Ovary (tissue), 9 donors: ENCODE results near the gene KMT2D. TPM values are rescaled to one million over a fixed set of nuclear protein-coding genes. Genes with fewer than 3 reads are reported as not detected.

ENCODE experiments used
- DNase-seq, 5 donors: peaks; one replicate each; pipeline ENCODE4 v3.0.0-alpha.2; 2019 to 2020
- H3K27ac ChIP-seq, 2 donors: fragments of 200-600 bp; one replicate each; pipeline versions ENCODE4 v1.5.1 to v1.8.0; 2019 to 2022
- H3K27me3 ChIP-seq: fragments of 200-600 bp; one replicate; pipeline ENCODE4 v1.8.0; 2022
- H3K36me3 ChIP-seq: fragments of 200-600 bp; sonication (generic); one replicate; pipeline ENCODE4 v1.5.1; 2019
- H3K4me1 ChIP-seq: one replicate; pipeline ENCODE4 v1.8.1; 2013; ENCODE audit warnings: mild to moderate bottlenecking, moderate library complexity; ENCODE audit not compliant: insufficient read depth
- H3K4me3 ChIP-seq: fragments of 200-600 bp; sonication (generic); one replicate; pipeline ENCODE4 v1.5.1; 2017
- H3K9me3 ChIP-seq, 2 donors: fragments of 200-600 bp in 1 of 2; sonication (generic) in 1 of 2; one replicate each; pipeline versions ENCODE4 v1.5.1 to v1.8.1; 2013 to 2019; ENCODE audit warnings: mild to moderate bottlenecking in 1 of 2, moderate library complexity in 1 of 2
- CTCF ChIP-seq, 3 donors: fragments of 450-650 bp in 2 of 3; fragments of 200-600 bp in 1 of 3; IDR thresholded peaks; one replicate each; pipeline versions ENCODE4 v1.5.1 to v1.8.0; 2016 to 2022; ENCODE audit warnings: antibody characterized with exemption in 3 of 3, mild to moderate bottlenecking in 1 of 3
- EP300 ChIP-seq: sonication (generic); formaldehyde crosslinking; IDR thresholded peaks from one replicate; pipeline ENCODE4 v1.6.1; 2017; ENCODE audit warnings: antibody characterized with exemption
- POLR2A ChIP-seq: fragments of 450-650 bp; IDR thresholded peaks from one replicate; pipeline ENCODE4 v1.6.1; 2017; ENCODE audit warnings: antibody characterized with exemption, mild to moderate bottlenecking, moderate library complexity
- WGBS, 3 donors: extraction: QIAGEN DNeasy Blood & Tissue Kit in 1 of 3; methylation state at CpG; one replicate each; pipeline versions ENCODE4 v1.1.5 to v1.1.7; 2013 to 2017; 5-methylcytosine and 5-hydroxymethylcytosine counted together
- intact Hi-C, 4 donors: fragments of 100-400 bp; cut with DNase I; formaldehyde crosslinking; loops; one replicate each; pipeline versions ENCODE4 v1.11.0 to v1.15.1; 2022 to 2023
- polyA plus RNA-seq, 2 donors: library from polyadenylated mRNA; stranded (reverse); fragments of 200-250 nt in 1 of 2; fragments of 350-450 nt in 1 of 2; fragmentation: Illumina TruSeq in 1 of 2; extraction: RNeasy Lipid Tissue Mini Kit (QIAGEN cat#74804) in 1 of 2; gene quantifications; one replicate each; pipeline ENCODE4 v1.2.3, GENCODE V29; 2013 to 2014
- total RNA-seq, 7 donors: library from RNA; depleted of rRNA in 2 of 7; stranded (reverse); fragments of >200 nt in 2 of 7; fragmentation: NEBNext Ultra II Directional in 3 of 7; extraction: Animal tissue kit (Norgen Biotek cat#: 25700) in 3 of 7; gene quantifications; one replicate each; pipeline versions ENCODE4 v1.1.0 to v1.2.4, GENCODE V29; 2016 to 2023
- donor health status: DM: no; HTN: no; CAD: no; lungs with moderate emphysema.
- donor health status: DM: no; HTN: no; CAD: no.
- donor health status: Bipolar disorder and iron deficiency.
- donor health status: DM: yes; HTN: yes; CAD: no.
- donor health status: DM: no; HTN: no; CAD: no.
- donor health status: DM: yes; HTN: yes; CAD: no.

The KMT2D gene
- total and polyA plus RNA-seq, 9 donors, result 28.3 to 97.0 (median 77.8) TPM

GRCh38 chr12:49043241-49043640, 17.4 kb downstream of the KMT2D start:
- Histone ChIP-seq H3K27ac (no peak overlapping the region), H3K36me3 (no peaks in the 10 kb centered on the region), H3K27me3 (no peaks in the 10 kb centered on the region), H3K9me3 (no peaks in the 10 kb centered on the region), H3K4me3 (no peak overlapping the region), H3K4me1 (no peaks in the 10 kb centered on the region)
- intact Hi-C loops, result no loop called here
- TF ChIP-seq EP300 (no peak), POLR2A (no peak)
- 83 to 90% (median 85%) methylated on average over 4 of the region's 4 CpGs for WGBS, 3 donors
- no peak for DNase-seq

- WGBS, 3 donors, result 82 to 88% (median 85%) methylated on average over 18 of the region's 18 CpGs
- Histone ChIP-seq H3K36me3 (no peaks in the 10 kb centered on the region), H3K4me3 (no peak overlapping the region), H3K27ac (no peak overlapping the region), H3K27me3 (no peaks in the 10 kb centered on the region), H3K4me1 (no peaks in the 10 kb centered on the region), H3K9me3 (no peaks in the 10 kb centered on the region)
- peak in 1 of 5 donors; percentile 31 for DNase-seq
- intact Hi-C loops, result no loop called here
- TF ChIP-seq POLR2A, result no peak
- no peak for TF ChIP-seq CTCF (IDR thresholded peaks at IDR 0.05)
- TF ChIP-seq EP300, result no peak
These were observed 18.6 kb downstream of the KMT2D start for GRCh38 chr12:49041881-49042484.

GRCh38 chr12:49041036-49041880, 19.3 kb downstream of the KMT2D start:
- Histone ChIP-seq H3K9me3 (no peaks in the 10 kb centered on the region), H3K27me3 (no peaks in the 10 kb centered on the region), H3K36me3 (no peaks in the 10 kb centered on the region), H3K4me1 (no peaks in the 10 kb centered on the region), H3K4me3 (no peak overlapping the region), H3K27ac (no peak overlapping the region)
- TF ChIP-seq CTCF (IDR thresholded peaks at IDR 0.05) (no peak), POLR2A (no peak), EP300 (no peak)
- 89 to 91% (median 90%) methylated on average over 29 to 31 of the region's 31 CpGs for WGBS, 3 donors
- intact Hi-C loops, result no loop called here
- peak in 1 of 5 donors; percentile 27 for DNase-seq

- intact Hi-C loops, result no loop called here
- Histone ChIP-seq H3K36me3 (no peaks in the 10 kb centered on the region), H3K4me1 (no peaks in the 10 kb centered on the region), H3K9me3 (no peaks in the 10 kb centered on the region), H3K4me3 (no peak overlapping the region), H3K27me3 (no peaks in the 10 kb centered on the region), H3K27ac (no peak overlapping the region)
- TF ChIP-seq POLR2A, result no peak
- TF ChIP-seq CTCF (IDR thresholded peaks at IDR 0.05), result no peak
- no peak for TF ChIP-seq EP300
- DNase-seq, result peak in 1 of 5 donors; percentile 20
- WGBS, 3 donors, result 88 to 92% (median 88%) methylated on average over 14 of the region's 14 CpGs
These were observed 20.2 kb downstream of the KMT2D start for GRCh38 chr12:49040364-49040855.
